PC-9 (cell line): ENCODE results near the gene MX2. TPM values are rescaled to one million over a fixed set of nuclear protein-coding genes. Genes with fewer than 3 reads are reported as not detected.

Experiments
- BruUV-seq: library from RNA; stranded (reverse); fragments of 400-500 nt; replicated peaks from 2 replicates; lab custom pipeline; 2021; lab: Mats Ljungman, UMichigan
- CTCF ChIA-PET: fragments of 300-600 bp; sonication (Branson Sonifier 250); formaldehyde crosslinking; loops from one replicate; lab custom pipeline; 2022; ENCODE audit warnings: antibody characterized with exemption; lab: Charles Lee
- POLR2A ChIA-PET: fragments of 300-600 bp; sonication (Branson Sonifier 250); formaldehyde crosslinking; loops from one replicate; lab custom pipeline; 2022; ENCODE audit warnings: antibody characterized with exemption; ENCODE audit not compliant: unreplicated experiment; lab: Charles Lee
- DNase-seq, 2 experiments: peaks; one replicate each; pipeline versions ENCODE4 v3.0.0 to v3.0.0-alpha.2; 2015 to 2022; ENCODE audit warnings: mixed read lengths in 1 of 2
- H2AFZ ChIP-seq: fragments of 200-600 bp; sonication (generic); 2 replicates; pipeline ENCODE4 v1.8.1; 2017; ENCODE audit warnings: antibody characterized with exemption
- H3F3A ChIP-seq: fragments of 200-600 bp; sonication (generic); 2 replicates; pipeline ENCODE4 v1.8.1; 2017; ENCODE audit warnings: antibody characterized with exemption, mild to moderate bottlenecking, low read depth; ENCODE audit not compliant: insufficient read depth
- H3K27ac ChIP-seq: fragments of 200-600 bp; sonication (generic); 2 replicates; pipeline ENCODE4 v1.6.1; 2016; ENCODE audit warnings: mixed run types
- H3K27me3 ChIP-seq: fragments of 200-600 bp; sonication (generic); 2 replicates; pipeline ENCODE4 v1.6.1; 2016; ENCODE audit warnings: low read depth, mixed run types; ENCODE audit not compliant: insufficient read depth
- H3K36me3 ChIP-seq: fragments of 200-600 bp; sonication (generic); 2 replicates; pipeline ENCODE4 v1.6.1; 2016; ENCODE audit warnings: low read depth, mixed run types
- H3K4me1 ChIP-seq: fragments of 200-600 bp; sonication (generic); replicated peaks from 2 replicates; pipeline ENCODE4 v1.6.1; 2016; ENCODE audit warnings: mixed run types; ENCODE audit not compliant: insufficient read depth
- H3K4me2 ChIP-seq: fragments of 200-600 bp; sonication (generic); 2 replicates; pipeline ENCODE4 v1.6.1; 2017; ENCODE audit warnings: mixed run types
- H3K4me3 ChIP-seq: fragments of 200-600 bp; sonication (generic); 2 replicates; pipeline ENCODE4 v1.6.1; 2016; ENCODE audit warnings: mixed run types
- H3K79me2 ChIP-seq: fragments of 200-600 bp; sonication (generic); 2 replicates; pipeline ENCODE4 v1.6.1; 2017; ENCODE audit warnings: low read depth, mixed run types
- H3K9me2 ChIP-seq: fragments of 200-600 bp; sonication (generic); 2 replicates; pipeline ENCODE4 v1.8.1; 2017; ENCODE audit warnings: mild to moderate bottlenecking; ENCODE audit not compliant: insufficient read depth
- H3K9me3 ChIP-seq: fragments of 200-600 bp; sonication (generic); 2 replicates; pipeline ENCODE4 v1.8.1; 2016; ENCODE audit warnings: low read depth; ENCODE audit not compliant: insufficient read depth
- H4K20me1 ChIP-seq: fragments of 200-600 bp; sonication (generic); 2 replicates; pipeline ENCODE4 v1.8.1; 2017; ENCODE audit not compliant: insufficient read depth
- CTCF ChIP-seq: fragments of 200-600 bp; sonication (generic); conservative IDR thresholded peaks from 2 replicates; pipeline ENCODE4 v1.6.1; 2017; ENCODE audit warnings: mixed run types, antibody characterized with exemption, mild to moderate bottlenecking, moderate library complexity
- EZH2 ChIP-seq: fragments of 200-600 bp; sonication (generic); IDR thresholded peaks from 2 replicates; pipeline ENCODE4 v1.8.0; 2017; ENCODE audit warnings: antibody characterized with exemption, low read depth
- intact Hi-C: fragments of 100-400 bp; cut with micrococcal nuclease; formaldehyde crosslinking; loops from one replicate; pipeline ENCODE4 v1.10.0; 2022; ENCODE audit not compliant: unreplicated experiment
- total RNA-seq: library from RNA; stranded (reverse); gene quantifications from 2 replicates; pipeline ENCODE4 v1.2.3, GENCODE V29; 2021

The MX2 gene
- total RNA-seq, 1 experiment from 2014 or later, result 2.5 TPM

GRCh38 chr21:41349126-41349525 is 12.7 kb upstream of the MX2 start:
- H3K27ac ChIP-seq, result no peak overlapping the region
- CTCF ChIA-PET, result no interaction called here
- POLR2A ChIA-PET, result no interaction called here
- H4K20me1 ChIP-seq, result no peaks in the 10 kb centered on the region
- no peak overlapping the region for H2AFZ ChIP-seq
- no TSS peak for BruUV-seq
- intact Hi-C loops, result no loop called here
- no peaks in the 10 kb centered on the region for H3K4me1 ChIP-seq
- H3K9me2 ChIP-seq, result no peaks in the 10 kb centered on the region
- H3K27me3 ChIP-seq, result no peaks in the 10 kb centered on the region; the same call in 1 of the 2 replicates
- no peak for TF ChIP-seq EZH2
- TF ChIP-seq CTCF, result no peak
- H3K36me3 ChIP-seq, result no peaks in the 10 kb centered on the region
- no peaks in the 10 kb centered on the region for H3F3A ChIP-seq
- no peak for DNase-seq
- no peaks in the 10 kb centered on the region for H3K9me3 ChIP-seq
- no peaks in the 10 kb centered on the region for H3K79me2 ChIP-seq
- no peak overlapping the region for H3K4me2 ChIP-seq
- H3K4me3 ChIP-seq, result no peak overlapping the region

- Histone ChIP-seq H3K4me2 (no peak overlapping the region), H3K27me3 (no peaks in the 10 kb centered on the region; the same call in 1 of the 2 replicates), H3K9me2 (no peaks in the 10 kb centered on the region), H3K4me1 (no peaks in the 10 kb centered on the region), H3K79me2 (no peaks in the 10 kb centered on the region), H3K9me3 (no peaks in the 10 kb centered on the region), H4K20me1 (no peaks in the 10 kb centered on the region), H3K36me3 (no peaks in the 10 kb centered on the region), H3F3A (no peaks in the 10 kb centered on the region), H3K4me3 (no peak overlapping the region), H3K27ac (no peak overlapping the region), H2AFZ (no peak overlapping the region)
- ChIA-PET POLR2A (no interaction called here), CTCF (no interaction called here)
- intact Hi-C loops, result no loop called here
- DNase-seq, result no peak
- TF ChIP-seq CTCF (no peak), EZH2 (no peak)
- BruUV-seq, result no TSS peak
Measured at GRCh38 chr21:41349619-41350390, 12.0 kb upstream of the MX2 start.

GRCh38 chr21:41350436-41351155 is 11.2 kb upstream of the MX2 start:
- no TSS peak for BruUV-seq

More at GRCh38 chr21:41350436-41351155, 11.2 kb upstream of the MX2 start:
- Histone ChIP-seq H2AFZ (no peak overlapping the region), H4K20me1 (no peaks in the 10 kb centered on the region), H3K27ac (no peak overlapping the region), H3K9me3 (no peaks in the 10 kb centered on the region), H3K27me3 (no peaks in the 10 kb centered on the region; the same call in 1 of the 2 replicates), H3K36me3 (no peaks in the 10 kb centered on the region), H3F3A (no peaks in the 10 kb centered on the region), H3K4me1 (no peaks in the 10 kb centered on the region), H3K4me2 (no peak overlapping the region), H3K79me2 (no peaks in the 10 kb centered on the region), H3K9me2 (no peaks in the 10 kb centered on the region), H3K4me3 (no peak overlapping the region)
- ChIA-PET CTCF (no interaction called here), POLR2A (no interaction called here)
- TF ChIP-seq EZH2 (no peak), CTCF (no peak)
- DNase-seq, result no peak
- intact Hi-C loops, result no loop called here
